WERI-Rb-1 (cell line): ENCODE results near the gene PLLP.
A peak's percentile ranks its signal among the peaks of the same experiment; 100 is the strongest.

Source experiments
- DNase-seq: peaks from one replicate; pipeline ENCODE4 v3.0.0-alpha.2; 2020
- H3K27ac ChIP-seq: fragments of 250-450 bp; sonication (Bioruptor Pico); 2 replicates; pipeline ENCODE4 v1.5.1; 2020; ENCODE audit warnings: mild to moderate bottlenecking, moderate library complexity
- H3K27me3 ChIP-seq: fragments of 250-450 bp; sonication (Bioruptor Pico); 2 replicates; pipeline ENCODE4 v1.5.1; 2021; ENCODE audit warnings: mild to moderate bottlenecking, low read depth, moderate library complexity; ENCODE audit not compliant: insufficient read depth, severe bottlenecking
- H3K36me3 ChIP-seq: fragments of 250-450 bp; sonication (Bioruptor Pico); 2 replicates; pipeline ENCODE4 v1.5.1; 2020; ENCODE audit warnings: mild to moderate bottlenecking, moderate library complexity
- H3K4me3 ChIP-seq: 2 replicates; pipeline ENCODE4 v1.5.1; 2011; ENCODE audit warnings: low read depth, mild to moderate bottlenecking, control low read depth, low read length
- H3K9me3 ChIP-seq: fragments of 250-450 bp; sonication (Bioruptor Pico); 2 replicates; pipeline ENCODE4 v1.5.1; 2021; ENCODE audit warnings: mild to moderate bottlenecking, moderate library complexity; ENCODE audit not compliant: severe bottlenecking
- CTCF ChIP-seq: IDR thresholded peaks from 2 replicates; pipeline ENCODE4 v1.5.1; 2011; ENCODE audit warnings: low read depth, mild to moderate bottlenecking, control low read depth, inconsistent platforms, low read length

The PLLP gene

GRCh38 chr16:57244767-57245471, 39.6 kb downstream of the PLLP start, which contains the start of gene ARL2BP:
Gene ARL2BP (plus strand): TSS chr16:57245259. CDS start chr16:57245368, 109 bp downstream.
- Histone ChIP-seq H3K36me3 (peaks cover 32% of the 10 kb centered on the region), H3K4me3 (peak within 1 kb of the TSS; percentile 91), H3K27me3 (no peaks in the 10 kb centered on the region), H3K9me3 (no peaks in the 10 kb centered on the region), H3K27ac (peak within 1 kb of the TSS; percentile 90)
- 0 out of 2 replicates have a peak, but pooled peaks have one; percentile 7 for TF ChIP-seq CTCF
- DNase-seq = peak; percentile 98

- H3K27ac ChIP-seq = peak overlapping the region; percentile 43
- no peak for TF ChIP-seq CTCF
These were observed 40.1 kb downstream of the PLLP start for GRCh38 chr16:57244463-57244766.

GRCh38 chr16:57242650-57243049, 41.8 kb downstream of the PLLP start:
- no peak overlapping the region for H3K27ac ChIP-seq
- TF ChIP-seq CTCF = no peak
- no peak overlapping the region for H3K4me3 ChIP-seq
- H3K9me3 ChIP-seq = no peaks in the 10 kb centered on the region
- peaks cover 23% of the 10 kb centered on the region for H3K36me3 ChIP-seq
- H3K27me3 ChIP-seq = no peaks in the 10 kb centered on the region
- no peak for DNase-seq

More at GRCh38 chr16:57244463-57244766, 40.1 kb downstream of the PLLP start:
- H3K36me3 ChIP-seq = peaks cover 30% of the 10 kb centered on the region
- DNase-seq = no peak
- H3K27me3 ChIP-seq = no peaks in the 10 kb centered on the region
- peak overlapping the region; percentile 47 for H3K4me3 ChIP-seq
- H3K9me3 ChIP-seq = no peaks in the 10 kb centered on the region

GRCh38 chr16:57240851-57241250, 43.6 kb downstream of the PLLP start:
- Histone ChIP-seq H3K27me3 (no peaks in the 10 kb centered on the region), H3K36me3 (peaks cover 24% of the 10 kb centered on the region), H3K27ac (no peak overlapping the region), H3K4me3 (no peak overlapping the region), H3K9me3 (no peaks in the 10 kb centered on the region)
- no peak for TF ChIP-seq CTCF
- DNase-seq = no peak

- Histone ChIP-seq H3K4me3 (no peak overlapping the region), H3K27me3 (no peaks in the 10 kb centered on the region), H3K27ac (no peak overlapping the region), H3K9me3 (no peaks in the 10 kb centered on the region), H3K36me3 (peaks cover 41% of the 10 kb centered on the region)
- no peak for TF ChIP-seq CTCF
- DNase-seq = no peak
These were observed 45.4 kb downstream of the PLLP start for GRCh38 chr16:57239107-57239506.

- DNase-seq = no peak
- Histone ChIP-seq H3K27ac (no peak overlapping the region), H3K9me3 (no peaks in the 10 kb centered on the region), H3K4me3 (no peak overlapping the region), H3K36me3 (peaks cover 45% of the 10 kb centered on the region), H3K27me3 (no peaks in the 10 kb centered on the region)
- TF ChIP-seq CTCF = no peak
These were observed 45.8 kb downstream of the PLLP start for GRCh38 chr16:57238682-57239081.
